Heart left ventricle (tissue), 13 donors: Measurements from ENCODE around the gene UROS.

Experiments
- POLR2A ChIP-seq, 2 donors: fragments of 450-650 bp; IDR thresholded peaks; one replicate each; pipeline ENCODE4 v1.6.1; 2017; ENCODE audit warnings: antibody characterized with exemption in 2 of 2, mild to moderate bottlenecking in 2 of 2, moderate library complexity in 2 of 2
- TF ChIP-seq, protein P1 (sequence below), 12 donors: fragments of 200-600 bp; sonication (generic) in 4 of 12; IDR thresholded peaks; one replicate each; pipeline versions ENCODE4 v1.5.0 to v1.8.0; 2018 to 2022; ENCODE audit warnings: antibody characterized with exemption in 12 of 12, mild to moderate bottlenecking in 5 of 12
- donor health status: ischemic (EF 13 %, LVEDD 7.1; RV severe dilation, severe dysfunction).
- donor health status: DM: no; HTN: yes; CAD: no.
- donor health status: DM: no; HTN: no; CAD: no.
- donor health status: ischemic (EF 25% LVEDD 6.9; RV normal size, moderate dysfunction).
- donor health status: ischemic (EF 25% LVEDD 5.7; RV mildly dilated, moderate dysfunction).
- donor health status: ischemic (EF 35%, LVEDD 5.7; RV mildly dilated, moderate dysfunction).
- donor health status: nonischemic (EF 11% LVEDD 7.7; RV severe dilation, severe dysfunction).
- donor health status: DM: yes; HTN: yes; CAD: no.
- donor health status: PGD.
- donor health status: ischemic (EF 29% LVEDD 5.4; RV normal size, mild dysfunction).
- donor health status: nonischemic (EF 23%, LVEDD 6.1; RV moderate dilation, normal function).

DNA sequence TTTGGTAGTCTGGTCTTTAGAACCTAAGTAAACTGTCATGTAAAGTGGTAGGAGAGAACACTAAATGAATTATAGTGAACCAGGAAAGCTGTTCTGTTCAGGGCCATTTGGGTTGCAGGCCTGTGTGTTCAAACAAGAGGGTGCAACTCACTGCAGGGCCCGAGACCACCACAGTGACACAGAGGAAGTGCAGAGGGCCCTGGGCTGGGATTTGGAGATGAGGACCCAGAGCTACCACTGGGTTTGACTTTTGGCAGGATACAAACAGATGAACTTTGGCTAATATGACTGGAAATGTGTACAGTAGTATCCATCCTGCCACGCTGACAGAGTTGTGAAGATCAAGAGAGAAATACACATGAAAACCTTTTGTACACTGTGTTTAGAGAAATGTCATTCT is 57.2 kb downstream of the UROS start:
- TF ChIP-seq, protein P1, sequence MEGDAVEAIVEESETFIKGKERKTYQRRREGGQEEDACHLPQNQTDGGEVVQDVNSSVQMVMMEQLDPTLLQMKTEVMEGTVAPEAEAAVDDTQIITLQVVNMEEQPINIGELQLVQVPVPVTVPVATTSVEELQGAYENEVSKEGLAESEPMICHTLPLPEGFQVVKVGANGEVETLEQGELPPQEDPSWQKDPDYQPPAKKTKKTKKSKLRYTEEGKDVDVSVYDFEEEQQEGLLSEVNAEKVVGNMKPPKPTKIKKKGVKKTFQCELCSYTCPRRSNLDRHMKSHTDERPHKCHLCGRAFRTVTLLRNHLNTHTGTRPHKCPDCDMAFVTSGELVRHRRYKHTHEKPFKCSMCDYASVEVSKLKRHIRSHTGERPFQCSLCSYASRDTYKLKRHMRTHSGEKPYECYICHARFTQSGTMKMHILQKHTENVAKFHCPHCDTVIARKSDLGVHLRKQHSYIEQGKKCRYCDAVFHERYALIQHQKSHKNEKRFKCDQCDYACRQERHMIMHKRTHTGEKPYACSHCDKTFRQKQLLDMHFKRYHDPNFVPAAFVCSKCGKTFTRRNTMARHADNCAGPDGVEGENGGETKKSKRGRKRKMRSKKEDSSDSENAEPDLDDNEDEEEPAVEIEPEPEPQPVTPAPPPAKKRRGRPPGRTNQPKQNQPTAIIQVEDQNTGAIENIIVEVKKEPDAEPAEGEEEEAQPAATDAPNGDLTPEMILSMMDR (IDR thresholded peaks at IDR 0.05): no peak
- no peak for TF ChIP-seq POLR2A (IDR thresholded peaks at IDR 0.05)
